ENCODE measurements around the gene TCF15. TPM values are rescaled to one million over a fixed set of nuclear protein-coding genes. Genes with fewer than 3 reads are reported as not detected.

Gene TCF15
- total RNA-seq, 2 experiments from 2014 or later, result 0.23 TPM; not detected in 1

GRCh38 chr20:637559-637958 lies 27.4 kb upstream of the TCF15 start:
- Mint-ChIP-seq H3K27me3 (peaks cover 6% of the 10 kb centered on the region), H3K36me3 (ENCODE audit: low read depth) (no peaks in the 10 kb centered on the region), H3K4me3 (no peak overlapping the region), H3K9me3 (no peaks in the 10 kb centered on the region), H3K27ac (no peak overlapping the region), H3K4me1 (ENCODE audit: low read depth) (peaks cover 4% of the 10 kb centered on the region)
- CTCF ChIA-PET, result interaction anchor here (1.1 to 1.4 kb wide), 2 partner anchors 8 to 15 kb away, joined by 3 to 7 read pairs; partner anchors contain the start of gene SRXN1
- ATAC-seq (no peak), DNase-seq (no peak)
- TF ChIP-seq CTCF (IDR thresholded peaks at IDR 0.05), result no peak
- POLR2A ChIA-PET, result no interaction called here
- intact Hi-C loops (cut with micrococcal nuclease), result no loop called here

DNA sequence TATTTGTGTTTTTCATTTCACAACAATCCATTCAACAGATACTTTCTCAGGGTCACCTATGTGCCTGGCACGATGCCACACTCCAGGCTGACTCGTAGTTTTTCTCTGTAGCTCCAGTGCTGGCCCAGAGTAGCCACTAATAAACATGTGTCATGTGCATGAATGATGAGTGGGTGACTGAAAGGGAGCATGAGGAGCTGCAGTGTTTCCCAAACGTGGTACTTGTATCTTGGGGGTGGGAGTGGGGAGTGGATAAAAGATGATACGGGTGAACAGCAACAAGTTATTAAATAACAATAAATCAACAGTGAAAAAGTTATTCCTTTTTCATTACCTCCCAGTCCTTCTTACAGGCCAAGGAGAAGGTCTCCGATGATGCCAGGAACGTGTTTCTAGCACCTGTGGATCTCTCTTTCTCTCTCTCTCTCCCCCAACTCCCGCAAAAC lies 25.8 kb upstream of the TCF15 start:
- ATAC-seq, result no peak
- H3K4me1 Mint-ChIP-seq (ENCODE audit: low read depth), result no peaks in the 10 kb centered on the region
- no peak for DNase-seq
- H3K36me3 Mint-ChIP-seq (ENCODE audit: low read depth), result no peaks in the 10 kb centered on the region
- CTCF ChIA-PET, result no interaction called here
- no peaks in the 10 kb centered on the region for H3K9me3 Mint-ChIP-seq
- H3K27ac Mint-ChIP-seq, result no peak overlapping the region
- TF ChIP-seq CTCF (IDR thresholded peaks at IDR 0.05), result no peak
- H3K27me3 Mint-ChIP-seq, result no peaks in the 10 kb centered on the region
- H3K4me3 Mint-ChIP-seq, result no peak overlapping the region
- POLR2A ChIA-PET, result no interaction called here
- intact Hi-C loops (cut with micrococcal nuclease), result no loop called here

DNA sequence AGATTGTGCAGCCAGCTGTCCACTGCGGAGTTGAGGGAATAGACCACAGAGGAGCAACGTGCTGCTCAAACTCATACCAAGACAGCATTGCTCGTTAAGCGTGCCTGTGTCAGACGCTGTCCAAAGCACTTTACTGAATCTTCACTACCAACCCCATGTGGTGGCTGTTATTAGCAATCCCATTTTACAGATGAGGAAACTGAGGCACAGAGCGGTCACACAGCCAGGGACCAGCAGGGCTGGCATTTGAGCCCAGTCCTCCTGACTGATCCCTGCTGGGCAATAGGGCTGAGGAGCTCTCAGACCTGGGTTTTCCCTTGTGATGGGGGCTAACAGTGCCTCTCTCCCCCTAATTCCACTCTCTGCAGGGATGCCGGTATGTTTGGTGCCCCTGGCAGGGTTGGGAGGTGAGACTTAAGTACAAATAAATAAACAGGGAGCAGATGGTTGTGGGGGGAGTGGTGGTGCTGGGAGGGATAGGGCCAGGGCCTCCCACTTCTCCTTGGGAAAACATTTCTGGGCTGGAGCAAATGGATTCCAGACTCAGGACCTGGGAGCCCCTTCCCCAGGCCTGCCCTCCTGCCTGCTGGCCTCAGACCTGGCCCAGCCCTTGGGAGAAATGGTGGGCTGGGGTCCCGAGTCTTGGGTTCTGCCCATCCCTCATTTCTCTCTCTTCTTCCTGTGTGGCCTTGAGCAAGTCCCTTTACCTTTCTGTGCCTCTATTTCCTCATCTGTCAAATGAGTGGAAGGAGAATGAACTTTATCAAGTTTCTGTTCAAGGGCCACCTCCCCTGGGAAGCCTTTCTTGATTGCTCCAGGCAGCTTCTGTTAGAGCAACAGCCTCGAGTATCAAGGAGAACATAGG lies 25.2 kb upstream of the TCF15 start:
- ChIA-PET CTCF (no interaction called here), POLR2A (no interaction called here)
- no peak for DNase-seq
- Mint-ChIP-seq H3K4me3 (no peak overlapping the region), H3K9me3 (no peaks in the 10 kb centered on the region), H3K4me1 (ENCODE audit: low read depth) (no peaks in the 10 kb centered on the region), H3K27ac (no peak overlapping the region), H3K36me3 (ENCODE audit: low read depth) (no peaks in the 10 kb centered on the region), H3K27me3 (no peaks in the 10 kb centered on the region)
- no peak for TF ChIP-seq CTCF (IDR thresholded peaks at IDR 0.05)
- ATAC-seq, result no peak
- intact Hi-C loops (cut with micrococcal nuclease), result no loop called here

- ATAC-seq (no peak), DNase-seq (no peak)
- H3K27me3 Mint-ChIP-seq, result peaks cover 3% of the 10 kb centered on the region
- no peak overlapping the region for H3K27ac Mint-ChIP-seq
- no peaks in the 10 kb centered on the region for H3K9me3 Mint-ChIP-seq
- H3K36me3 Mint-ChIP-seq (ENCODE audit: low read depth), result no peaks in the 10 kb centered on the region
- TF ChIP-seq CTCF (IDR thresholded peaks at IDR 0.05), result no peak
- intact Hi-C loops (cut with micrococcal nuclease), result no loop called here
- CTCF ChIA-PET, result no interaction called here
- no peak overlapping the region for H3K4me3 Mint-ChIP-seq
- H3K4me1 Mint-ChIP-seq (ENCODE audit: low read depth), result no peaks in the 10 kb centered on the region
- POLR2A ChIA-PET, result no interaction called here
Measured at GRCh38 chr20:634148-634925, 24.2 kb upstream of the TCF15 start.

DNA sequence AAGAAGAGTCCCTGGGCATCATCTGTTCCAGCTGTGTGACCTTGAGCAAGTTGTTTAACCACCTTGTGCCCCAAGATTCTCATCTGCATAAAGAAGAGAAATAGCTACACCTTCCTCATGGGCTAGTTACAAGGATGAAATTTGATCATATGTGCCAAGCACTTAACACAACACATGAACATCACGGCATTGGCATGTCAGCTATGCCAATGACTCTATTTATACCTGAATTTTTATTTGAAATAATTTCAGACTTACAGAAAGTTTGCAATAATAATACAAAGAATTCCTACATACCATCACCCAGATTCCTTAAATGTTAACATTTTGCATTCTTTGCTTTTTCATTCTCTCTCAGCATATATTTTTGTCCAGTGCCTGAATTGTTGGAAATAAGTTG lies 21.0 kb upstream of the TCF15 start:
- H3K27ac Mint-ChIP-seq, result no peak overlapping the region
- intact Hi-C loops (cut with micrococcal nuclease), result no loop called here
- H3K4me3 Mint-ChIP-seq, result no peak overlapping the region
- H3K9me3 Mint-ChIP-seq, result no peaks in the 10 kb centered on the region
- ChIA-PET POLR2A (no interaction called here), CTCF (interaction anchor here (1.5 kb wide), 1 partner anchor 69 kb away, joined by 6 read pairs; no protein-coding TSS in a partner anchor)
- H3K4me1 Mint-ChIP-seq (ENCODE audit: low read depth), result no peaks in the 10 kb centered on the region
- DNase-seq (no peak), ATAC-seq (no peak)
- no peaks in the 10 kb centered on the region for H3K36me3 Mint-ChIP-seq (ENCODE audit: low read depth)
- no peak for TF ChIP-seq CTCF (IDR thresholded peaks at IDR 0.05)
- peaks cover 3% of the 10 kb centered on the region for H3K27me3 Mint-ChIP-seq

Measured in activated CD8-positive, alpha-beta T cell treated with anti-CD3 and anti-CD28 coated beads for 36 hours (primary cell).